Stimulated activated CD8-positive, alpha-beta memory T cell treated with anti-CD3 and anti-CD28 coated beads, Interleukin-12 subunit alpha, Interleukin-12 subunit beta, amount 100 ng/mL, for 4 hours (primary cell): ENCODE results near the gene NRSN2.
"Not testable (repeated sequence)": the region's sequence is repeated elsewhere in the genome, so short reads cannot be mapped to it uniquely, and the experiment has no call there.

Source experiments
- DNase-seq: peaks from one replicate; pipeline ENCODE4 v3.0.0-alpha.2; 2020; ENCODE audit warnings: low read depth

Gene NRSN2

DNA sequence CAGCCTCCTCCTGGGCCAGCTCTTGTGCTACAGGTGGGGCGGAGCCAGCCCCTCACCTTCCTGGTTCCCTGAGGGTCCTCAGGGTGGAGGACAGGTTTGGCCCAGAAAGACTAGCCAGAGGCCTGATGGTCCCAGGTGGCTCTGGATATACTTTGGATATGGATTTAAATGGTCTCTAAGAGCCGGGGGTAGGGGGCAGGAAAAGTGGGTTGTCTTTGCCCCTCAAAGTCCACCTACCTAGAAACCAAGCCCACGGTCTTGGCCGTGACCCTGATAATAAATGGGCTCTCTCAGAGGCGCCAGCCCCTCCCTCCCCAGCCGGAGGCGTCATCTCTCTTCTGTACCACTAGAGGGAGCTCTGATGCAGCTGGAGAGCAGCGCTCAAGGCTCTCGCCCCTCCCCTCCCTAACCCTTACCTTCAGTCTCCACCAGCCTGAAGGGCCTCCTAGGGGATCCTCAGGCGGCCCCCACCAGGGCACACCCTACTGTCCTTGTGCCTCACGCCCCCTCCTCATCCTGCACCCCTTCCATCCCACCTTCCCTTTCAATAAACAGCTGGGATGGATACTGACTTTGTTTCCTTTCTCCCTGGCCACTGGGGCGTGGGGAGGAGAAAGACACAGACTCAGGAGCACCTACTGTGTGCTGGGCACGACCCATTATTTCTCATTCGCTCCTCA is 7.5 kb downstream of the NRSN2 start:
- DNase-seq: peak; percentile 58

DNA sequence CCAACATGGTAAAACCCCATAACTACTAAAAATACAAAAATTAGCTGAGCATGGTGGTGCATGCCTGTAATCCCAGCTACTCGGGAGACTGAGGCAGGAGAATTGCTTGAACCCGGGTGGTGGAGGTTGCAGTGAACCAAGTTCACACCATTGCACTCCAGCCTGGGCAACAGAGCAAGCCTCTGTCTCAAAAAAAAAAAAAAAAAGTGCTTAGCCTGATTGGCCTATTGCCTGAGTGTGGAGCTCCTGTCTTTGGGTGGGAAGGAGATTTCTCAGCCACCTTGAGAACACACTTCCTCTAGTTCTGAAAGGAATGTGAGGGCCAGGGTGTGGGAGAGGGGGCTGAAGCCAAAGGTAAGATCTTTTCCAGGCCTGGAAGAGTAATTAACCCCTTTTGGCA is 9.2 kb downstream of the NRSN2 start:
- not testable (repeated sequence) for DNase-seq

DNA sequence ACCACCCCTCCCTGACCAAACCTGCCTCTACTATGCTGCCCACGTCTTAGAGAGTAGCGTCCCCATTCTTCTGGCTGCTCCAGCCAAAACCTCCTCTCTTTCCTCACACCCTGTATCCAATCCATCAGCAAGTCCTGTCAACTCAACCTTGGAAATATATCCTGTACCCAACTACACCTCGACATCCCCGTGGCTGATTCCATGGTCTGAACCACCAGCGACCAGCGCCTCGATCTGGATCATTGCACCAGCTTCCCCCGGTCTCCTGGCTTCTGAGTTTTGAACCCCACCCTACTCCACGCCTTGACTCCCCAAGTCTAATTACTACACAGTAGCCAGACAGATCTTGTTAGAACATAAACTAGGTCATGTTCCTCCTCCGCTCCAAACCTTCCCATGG is 9.8 kb downstream of the NRSN2 start:
- no peak for DNase-seq

DNA sequence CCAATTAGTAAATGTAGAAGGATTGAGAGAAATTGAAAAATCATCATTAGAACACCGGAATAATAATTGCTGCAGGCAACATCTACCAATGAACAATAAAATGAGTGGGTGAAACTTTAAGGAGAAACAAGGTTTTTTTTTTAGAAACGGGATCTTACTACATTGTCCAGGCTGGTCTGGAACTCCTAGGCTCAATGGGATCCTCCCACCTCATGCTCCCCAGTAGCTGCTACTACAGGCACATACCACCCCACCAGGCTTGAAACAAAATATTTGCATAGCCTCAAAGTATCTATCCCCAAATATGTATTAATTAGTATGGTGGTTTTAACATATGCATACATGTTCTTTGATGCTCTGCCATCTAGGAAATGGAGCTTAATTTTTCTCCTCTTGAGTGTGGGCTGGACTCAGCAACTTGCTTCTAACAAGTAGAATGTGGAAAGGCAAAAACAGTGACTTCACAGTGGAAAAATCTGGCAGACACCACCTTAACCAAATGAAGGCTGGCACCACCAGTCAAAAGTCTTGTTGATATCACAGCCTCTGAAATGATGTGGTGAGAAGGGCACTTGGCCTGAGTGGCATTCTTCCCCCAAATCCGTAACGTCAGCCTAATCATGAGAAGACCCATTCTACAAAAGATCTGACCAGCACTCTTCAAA is 12.1 kb downstream of the NRSN2 start:
- DNase-seq: no peak

DNA sequence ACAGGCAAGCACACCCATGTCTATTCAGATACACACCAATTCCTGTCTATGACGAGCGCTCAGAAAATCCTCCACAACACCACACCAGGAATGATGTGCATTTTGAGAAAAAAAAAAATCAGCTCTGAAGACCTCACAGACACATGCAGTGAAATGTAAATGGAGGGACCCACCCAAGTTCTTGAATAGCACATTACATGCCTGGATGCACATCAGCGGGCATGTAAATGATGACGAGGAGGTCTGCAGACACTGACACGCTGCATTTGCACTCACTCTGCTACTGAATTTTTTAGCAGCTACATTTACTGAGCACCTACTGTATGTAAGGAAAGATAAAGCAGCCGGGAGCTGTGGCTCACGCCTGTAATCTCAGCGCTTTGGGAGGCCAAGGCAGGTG is 14.7 kb downstream of the NRSN2 start:
- DNase-seq: no peak

DNA sequence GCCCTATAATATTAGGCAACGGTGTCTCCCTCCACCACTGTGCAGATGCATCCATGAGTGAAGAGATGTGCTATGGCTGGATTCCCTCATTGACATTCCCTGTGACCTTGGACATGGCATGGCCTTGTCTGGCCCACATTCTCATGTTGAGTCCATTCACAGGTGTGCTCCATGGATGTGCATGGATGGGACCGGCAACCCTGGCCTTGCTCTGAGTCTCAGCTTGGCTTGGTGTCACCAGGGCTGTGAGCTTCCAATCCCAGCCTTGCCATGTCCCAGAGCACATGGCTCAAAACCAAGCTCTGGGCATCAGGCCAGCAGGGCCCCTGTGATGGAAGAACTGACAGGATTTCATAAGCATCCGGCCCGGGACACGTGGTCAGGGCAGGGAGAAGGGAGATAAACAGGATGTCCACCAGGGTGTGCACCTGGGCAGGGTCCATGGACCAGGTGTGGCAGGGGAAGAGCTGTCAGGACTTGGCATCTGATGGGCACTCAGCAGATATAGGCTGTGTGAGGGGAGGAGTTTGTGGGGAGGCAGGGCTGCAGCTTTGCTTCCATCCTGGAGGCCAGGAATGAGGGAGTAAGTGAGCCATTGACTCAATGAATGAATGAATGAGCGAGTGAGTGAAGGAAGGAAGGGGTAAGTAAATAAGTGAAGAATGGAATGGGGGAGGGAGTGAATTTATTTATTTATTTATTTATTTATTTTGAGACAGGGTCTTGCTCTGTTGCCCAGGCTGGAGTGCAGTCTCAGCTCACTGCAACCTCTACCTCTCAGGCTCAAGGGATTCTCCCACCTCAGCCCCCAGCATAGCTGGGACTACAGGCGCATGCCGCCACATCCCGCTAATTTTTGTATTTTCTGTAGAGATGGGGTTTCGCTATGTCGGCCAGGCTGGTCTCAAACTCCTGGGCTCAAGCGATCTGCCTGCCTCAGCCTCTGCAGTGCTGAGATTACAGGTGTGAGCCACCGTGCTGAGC is 15.7 kb downstream of the NRSN2 start:
- DNase-seq: no peak

DNA sequence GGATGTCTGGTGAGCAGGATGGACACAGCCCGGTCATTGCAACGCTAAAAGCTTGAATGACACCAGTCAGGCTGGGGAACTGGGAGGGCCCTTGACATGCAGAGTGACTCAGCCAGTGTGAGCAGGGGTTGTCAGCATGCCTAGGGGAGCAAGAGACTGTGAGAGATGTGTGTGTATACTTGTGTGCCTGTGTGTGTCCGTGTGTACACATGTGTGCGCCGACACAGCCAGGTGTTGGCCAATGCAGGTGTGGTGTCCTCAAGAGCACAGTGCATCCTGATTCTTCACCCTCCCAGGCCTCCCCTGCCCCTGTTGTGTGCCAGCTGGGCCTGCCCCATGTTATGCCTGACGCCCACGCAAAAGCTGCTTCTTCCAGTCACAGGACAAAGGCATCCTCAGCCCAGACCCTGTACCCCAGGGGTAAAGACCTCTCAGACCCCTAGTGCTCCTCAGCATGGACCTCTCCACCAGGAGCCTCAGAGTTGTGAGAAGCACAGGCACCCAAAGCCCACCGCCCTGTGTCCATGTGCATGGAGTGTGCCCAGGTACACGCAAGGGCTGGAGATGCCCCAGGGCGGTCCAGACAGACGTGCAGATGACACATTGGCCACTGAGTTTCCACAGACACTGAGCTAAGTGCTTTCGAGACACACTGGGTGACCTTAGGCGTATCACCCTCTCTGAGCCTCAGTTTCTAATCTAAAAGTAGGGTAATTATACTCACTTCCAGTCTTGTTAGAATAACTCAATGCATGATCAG is 16.6 kb downstream of the NRSN2 start:
- DNase-seq: no peak

DNA sequence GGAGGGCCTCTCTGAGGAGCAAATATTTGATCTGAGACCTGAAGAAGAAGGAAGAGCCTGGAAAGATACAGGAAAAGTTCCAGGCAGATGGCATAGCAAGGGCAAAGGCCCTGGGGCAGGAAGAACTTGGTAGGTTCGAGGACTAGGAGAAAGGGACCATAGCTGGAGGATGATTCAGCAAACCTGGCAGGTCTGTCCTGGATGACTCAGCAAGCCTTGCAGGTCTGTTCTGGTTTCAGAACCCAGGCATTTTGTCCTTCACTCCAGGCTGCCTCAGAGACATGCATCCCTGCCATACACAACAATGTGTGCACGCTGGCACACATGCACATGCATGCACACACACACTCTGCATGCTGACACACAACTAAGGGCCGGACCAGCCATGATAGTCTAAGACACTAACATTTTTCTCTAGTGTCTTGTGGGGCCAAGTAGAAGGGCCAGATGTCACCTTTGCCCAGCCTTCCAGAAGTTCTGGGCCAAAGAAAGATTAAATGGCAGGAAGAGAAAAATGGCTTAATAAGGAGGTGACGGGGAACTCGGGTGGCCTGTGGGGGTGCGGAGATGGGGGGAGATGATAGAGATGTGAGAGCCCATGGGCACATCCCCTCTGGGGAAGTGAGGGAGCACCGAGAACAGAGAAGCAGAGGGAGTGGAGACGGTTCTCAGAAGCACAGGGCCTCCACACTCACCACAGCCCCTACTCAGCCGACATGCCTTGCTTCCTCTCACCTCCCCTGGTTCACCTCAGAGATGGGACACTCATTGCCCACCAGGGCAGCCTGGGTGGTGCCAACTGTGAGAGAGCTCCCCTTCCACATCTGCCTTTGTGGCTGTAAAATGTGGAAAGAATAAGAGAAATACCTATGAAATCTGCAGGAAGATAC is 18.2 kb downstream of the NRSN2 start:
- no peak for DNase-seq

DNA sequence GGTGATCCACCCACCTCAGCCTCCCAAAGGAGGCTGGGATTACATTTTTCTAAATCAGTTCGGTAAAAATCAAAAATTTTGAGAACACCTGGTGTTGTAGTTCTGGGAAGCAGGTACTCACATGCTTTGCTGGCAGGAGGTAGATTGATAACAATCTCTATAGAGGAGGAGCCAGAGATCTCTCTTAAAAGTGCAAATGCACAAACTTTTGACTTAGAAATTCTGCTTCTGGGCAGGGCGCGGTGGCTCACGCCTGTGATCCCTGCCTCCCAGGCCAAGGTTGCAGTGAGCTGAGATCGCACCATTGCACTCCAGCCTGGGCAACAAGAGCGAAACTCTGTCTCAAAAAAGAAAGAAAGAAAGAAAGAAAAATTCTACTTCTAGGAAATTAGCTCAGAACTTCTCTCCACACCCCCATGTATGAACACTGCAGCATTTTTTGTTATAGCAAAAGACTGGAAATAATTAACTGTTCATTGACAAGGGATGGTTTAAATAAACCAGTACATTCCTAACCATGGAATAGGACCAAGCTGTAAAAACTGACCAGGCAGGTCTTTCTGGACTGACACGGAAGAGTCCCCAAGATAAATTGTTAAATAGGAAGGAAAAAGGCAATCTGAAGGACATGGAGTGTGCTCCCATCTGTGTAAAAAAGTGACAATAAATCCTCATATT is 19.3 kb downstream of the NRSN2 start:
- no peak for DNase-seq

DNA sequence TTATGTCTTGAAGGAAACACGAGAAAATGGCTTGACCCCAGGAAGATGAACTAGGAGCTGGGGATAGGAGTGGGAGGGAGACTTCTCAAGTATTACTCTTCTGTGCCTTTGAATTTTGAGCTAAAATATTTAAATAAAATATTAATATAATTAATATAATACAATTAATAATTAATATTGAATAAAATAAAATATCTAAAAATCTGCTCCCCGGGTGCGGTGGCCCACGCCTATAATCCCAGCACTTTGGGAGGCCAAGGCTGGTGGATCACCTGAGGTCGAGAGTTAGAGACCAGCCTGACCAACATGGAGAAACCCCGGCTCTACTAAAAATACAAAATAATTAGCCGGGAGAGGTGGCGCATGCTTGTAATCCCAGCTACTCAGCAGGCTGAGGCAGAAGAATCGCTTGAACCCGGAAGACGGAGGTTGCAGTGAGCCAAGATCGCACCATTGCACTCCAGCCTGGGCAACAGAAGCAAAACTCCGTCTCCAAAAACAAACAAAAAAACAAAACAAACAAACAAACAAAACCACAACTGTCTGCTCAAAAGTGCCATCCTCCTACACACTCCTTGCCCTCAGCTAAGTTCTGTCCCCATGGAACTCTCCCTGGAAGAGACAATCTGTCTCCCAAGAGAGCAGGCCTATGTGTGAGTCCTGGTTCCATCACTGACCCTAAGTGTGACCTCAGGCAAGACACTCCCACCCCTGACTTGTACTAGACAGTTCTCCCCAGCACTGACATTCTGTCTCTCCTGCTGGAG is 20.0 kb downstream of the NRSN2 start:
- no peak for DNase-seq

DNA sequence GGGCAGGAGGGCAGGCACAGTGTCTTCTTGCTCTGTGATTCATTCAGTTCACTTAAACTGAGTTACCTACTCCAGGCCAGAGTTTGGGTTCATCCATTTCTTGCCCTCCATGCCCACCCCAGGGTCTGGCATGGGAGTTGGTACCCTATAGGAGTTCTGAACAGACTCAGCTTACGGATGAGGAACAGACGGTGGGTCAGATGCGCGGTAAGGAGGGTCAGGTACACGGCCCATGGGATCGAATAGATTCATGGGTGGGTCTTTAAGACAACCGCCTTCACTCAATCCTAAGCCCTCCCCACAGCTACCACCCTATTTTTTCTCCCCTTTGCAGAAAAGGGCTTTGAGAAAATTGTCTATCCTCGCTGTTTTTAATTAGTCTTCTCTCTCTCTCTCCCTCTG is 20.6 kb downstream of the NRSN2 start:
- DNase-seq: no peak

DNA sequence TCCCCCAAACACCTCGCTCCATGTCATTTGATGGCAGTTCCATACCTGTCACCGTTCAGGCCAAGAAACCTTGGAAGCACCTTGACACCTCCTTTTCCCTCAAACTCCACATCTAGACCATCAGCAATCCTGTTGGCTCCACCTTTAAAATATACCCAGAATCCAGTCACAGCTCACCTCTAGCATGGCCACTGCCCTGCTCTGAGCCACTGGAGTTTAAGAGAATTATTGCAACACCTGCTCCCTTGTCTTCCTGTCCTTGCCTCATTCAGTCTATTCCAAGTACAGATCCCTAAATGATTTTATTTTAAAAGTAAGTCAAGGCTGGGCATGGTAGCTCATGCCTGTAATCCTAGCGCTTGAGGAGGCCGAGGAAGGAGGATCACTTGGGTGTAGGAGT is 22.0 kb downstream of the NRSN2 start:
- DNase-seq: no peak

DNA sequence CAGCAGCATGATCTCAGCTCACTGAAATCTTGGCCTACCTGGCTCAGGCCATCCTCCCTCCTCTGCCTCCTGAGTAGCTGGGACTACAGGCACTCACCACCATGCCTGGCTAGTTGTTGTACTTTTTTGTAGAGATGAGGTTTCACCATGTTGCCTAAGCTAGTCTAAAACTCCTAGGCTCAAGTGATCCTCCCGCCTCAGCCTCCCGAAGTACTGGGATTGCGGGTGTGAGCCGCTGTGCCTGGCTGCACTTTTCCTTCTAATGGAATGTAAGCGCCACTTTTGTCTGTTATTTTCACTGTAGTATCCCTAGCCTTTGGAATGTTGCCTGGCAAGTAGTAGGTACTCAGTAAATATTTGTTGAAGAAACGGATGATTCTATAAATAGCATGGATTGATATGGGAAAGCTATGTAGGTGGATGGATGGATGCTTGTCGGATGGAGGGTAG is 23.3 kb downstream of the NRSN2 start:
- no peak for DNase-seq

DNA sequence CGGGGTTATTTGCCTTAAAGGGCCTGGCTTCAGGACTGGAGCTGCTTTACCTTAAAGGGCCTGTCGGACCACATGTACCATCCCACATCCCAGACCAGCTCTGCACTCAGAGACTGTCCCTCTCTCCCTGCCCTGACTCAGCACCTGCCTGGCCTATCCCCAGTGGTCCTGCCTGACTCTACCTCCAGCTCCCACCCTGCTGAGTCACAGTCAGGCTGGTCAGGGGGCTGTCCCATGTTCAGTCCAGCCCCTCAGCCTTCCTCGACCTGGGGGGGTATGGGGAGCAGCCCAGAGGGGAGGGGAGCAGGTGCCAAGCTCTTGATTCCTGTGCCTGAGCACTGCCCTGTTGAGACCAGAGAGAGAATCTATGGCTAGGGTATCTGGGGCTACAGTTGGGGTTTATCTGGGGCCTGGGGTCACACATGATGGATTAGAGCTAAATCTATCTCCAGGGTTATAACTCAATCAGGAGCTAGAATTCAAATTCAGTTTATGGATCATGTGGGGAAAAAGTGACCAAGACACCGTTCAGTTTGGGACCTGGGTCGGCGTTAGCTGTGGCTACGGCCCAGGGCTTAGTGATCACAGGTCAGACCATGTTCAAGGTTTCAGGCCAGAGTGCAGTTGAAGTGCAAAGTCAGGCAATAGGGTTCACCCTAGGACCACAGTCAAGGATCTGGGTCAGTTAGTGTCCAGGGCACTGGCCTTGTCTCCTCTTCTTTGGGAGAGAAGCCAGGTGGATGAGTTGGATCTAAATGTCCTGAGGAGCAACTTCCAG is 24.3 kb downstream of the NRSN2 start:
- no peak for DNase-seq

DNA sequence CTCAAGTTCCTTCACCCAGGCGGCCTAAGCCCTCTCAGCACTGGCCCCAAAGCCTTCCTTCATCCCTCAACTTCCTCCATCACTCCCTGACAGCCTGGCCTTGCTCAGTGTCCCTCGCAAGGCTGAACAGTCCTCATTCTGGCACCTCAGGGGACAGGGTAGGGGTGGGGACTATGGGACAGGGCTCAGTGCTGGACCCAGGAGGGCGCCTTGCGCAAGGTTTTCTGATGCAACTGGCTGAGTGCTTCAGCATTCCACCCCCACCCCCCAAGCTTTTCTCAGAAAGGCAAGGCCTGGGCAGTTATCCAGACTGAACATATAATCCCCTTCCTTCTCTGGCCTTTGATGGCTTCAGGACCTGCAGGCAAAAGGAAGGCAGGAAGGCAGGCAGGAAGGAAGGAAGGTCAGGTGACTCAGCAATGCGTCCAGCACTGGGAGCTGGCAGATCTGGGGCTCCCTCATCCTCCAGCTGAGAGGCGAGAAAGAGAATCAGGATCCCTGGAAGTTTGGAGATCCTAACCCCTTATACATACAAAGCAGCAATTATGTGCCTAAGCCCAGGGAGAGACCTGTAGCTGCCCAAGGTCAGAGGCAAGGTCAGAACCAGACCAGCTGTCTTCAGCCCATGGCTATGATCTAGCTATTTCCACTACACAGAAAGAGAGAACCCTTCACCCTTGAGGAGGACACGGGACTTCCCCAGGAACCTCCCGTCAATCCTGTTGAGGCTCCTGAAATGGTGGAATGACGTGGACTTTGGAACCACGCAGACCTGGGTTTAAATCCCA is 25.0 kb downstream of the NRSN2 start:
- no peak for DNase-seq

DNA sequence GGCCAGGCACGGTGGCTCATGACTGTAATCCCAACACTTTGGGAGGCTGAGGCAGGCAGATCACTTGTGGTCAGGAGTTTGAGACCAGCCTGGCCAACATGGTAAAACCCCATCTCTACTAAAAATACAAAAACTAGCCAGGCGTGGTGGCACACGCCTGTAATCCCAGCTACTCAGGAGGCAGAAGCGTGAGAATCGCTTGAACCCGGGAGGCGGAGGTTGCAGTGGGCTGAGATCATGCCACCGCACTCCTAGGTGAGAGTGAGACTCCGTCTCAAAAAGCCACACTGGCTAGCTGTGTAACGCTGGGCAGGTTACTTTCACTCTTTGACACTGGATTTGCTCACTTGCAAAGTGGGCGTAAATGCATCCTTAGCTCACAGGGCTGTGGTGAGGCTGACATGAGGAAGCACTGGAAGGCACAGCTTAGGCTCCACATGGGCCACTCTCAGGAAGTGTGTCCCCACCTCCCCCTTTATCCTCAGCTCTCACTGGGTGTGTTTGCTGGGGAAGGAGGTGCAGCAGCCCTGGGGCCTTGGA is 25.7 kb downstream of the NRSN2 start:
- not testable (repeated sequence) for DNase-seq

DNA sequence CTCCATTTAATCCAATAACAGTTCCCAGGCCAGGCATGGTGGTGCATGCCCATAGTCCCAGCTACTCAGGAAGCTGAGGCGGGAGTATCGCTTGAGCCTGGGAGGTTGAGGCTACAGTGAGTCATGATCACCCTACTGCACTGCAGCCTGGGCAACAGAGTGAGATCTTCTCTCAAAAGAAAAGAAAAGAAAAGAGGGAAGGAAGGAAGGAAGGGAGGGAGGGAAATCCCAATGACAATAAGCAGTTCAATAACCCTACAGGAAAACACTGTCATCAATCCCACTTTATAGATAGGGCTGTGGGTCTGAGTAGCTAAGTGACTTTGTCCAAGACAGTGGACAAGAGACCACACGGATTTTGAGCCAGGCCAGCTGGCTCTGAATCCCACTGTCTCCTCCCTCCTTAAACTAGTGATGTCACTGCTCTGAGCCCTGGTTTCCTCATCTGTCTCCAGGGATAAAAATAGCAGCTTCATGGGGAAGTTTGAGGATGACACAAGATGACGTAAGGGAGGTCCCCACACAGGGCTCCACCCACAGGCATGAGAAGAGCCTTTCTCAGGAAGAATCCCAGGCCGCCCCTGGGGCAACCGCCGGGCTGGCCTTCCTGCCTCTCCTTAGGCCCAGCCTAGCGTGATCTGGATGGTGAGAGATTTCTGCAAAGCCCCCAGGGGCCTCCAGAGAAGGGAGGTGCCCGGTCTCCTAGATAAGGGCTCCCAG is 26.4 kb downstream of the NRSN2 start:
- no peak for DNase-seq
